CD4-positive, alpha-beta memory T cell (primary cell): ENCODE data around the gene HSCB. TPM values are rescaled to one million over a fixed set of nuclear protein-coding genes. Genes with fewer than 3 reads are reported as not detected.

ENCODE experiments used
- CTCF ChIA-PET: fragments of 350-600 bp; sonication (Branson Sonifier 250); formaldehyde crosslinking; loops from one replicate; lab custom pipeline; 2021; ENCODE audit warnings: inconsistent platforms; ENCODE audit not compliant: partially characterized antibody; lab: Charles Lee
- POLR2A ChIA-PET: fragments of 350-600 bp; sonication (Branson Sonifier 250); formaldehyde crosslinking; loops from one replicate; lab custom pipeline; 2021; ENCODE audit not compliant: partially characterized antibody; lab: Charles Lee
- DNase-seq, 5 donors: peaks; one replicate each; pipeline versions ENCODE4 v3.0.0 to v3.0.0-alpha.2; 2020 to 2022; ENCODE audit warnings: mixed read lengths in 1 of 5
- H3K27ac ChIP-seq: one replicate; pipeline ENCODE4 v1.7.0; 2013; ENCODE audit warnings: low read depth, low read length
- H3K27me3 ChIP-seq: 2 replicates; pipeline ENCODE4 v1.7.0; 2013; ENCODE audit warnings: mild to moderate bottlenecking, low read length, moderate library complexity; ENCODE audit not compliant: insufficient read depth
- H3K36me3 ChIP-seq: 2 replicates; pipeline ENCODE4 v1.7.0; 2013; ENCODE audit warnings: mild to moderate bottlenecking, low read length, moderate library complexity; ENCODE audit not compliant: insufficient read depth
- H3K4me1 ChIP-seq: 2 replicates; pipeline ENCODE4 v1.7.0; 2013; ENCODE audit warnings: mild to moderate bottlenecking, low read length, moderate library complexity; ENCODE audit not compliant: insufficient read depth
- H3K4me3 ChIP-seq, 2 donors: one replicate each; pipeline ENCODE4 v1.7.0; 2013; ENCODE audit warnings: low read length in 2 of 2, mild to moderate bottlenecking in 1 of 2
- H3K9me3 ChIP-seq, 2 donors: one replicate each; pipeline ENCODE4 v1.7.0; 2013; ENCODE audit warnings: low read length in 2 of 2, control low read depth in 1 of 2; ENCODE audit not compliant: control insufficient read depth in 1 of 2
- H3K27ac Mint-ChIP-seq, 7 donors: one replicate each; pipeline ENCODE4 v1.8.0; 2020 to 2021; ENCODE audit warnings: mixed read lengths in 7 of 7, mild to moderate bottlenecking in 6 of 7, inconsistent platforms in 3 of 7, moderate library complexity in 3 of 7
- H3K27me3 Mint-ChIP-seq, 2 donors: one replicate each; pipeline ENCODE4 v1.8.0; 2020 to 2021; ENCODE audit warnings: mixed read lengths in 2 of 2
- H3K36me3 Mint-ChIP-seq, 2 donors: one replicate each; pipeline ENCODE4 v1.8.0; 2020 to 2021; ENCODE audit warnings: mixed read lengths in 2 of 2, inconsistent platforms in 1 of 2, mild to moderate bottlenecking in 1 of 2
- H3K4me1 Mint-ChIP-seq, 4 donors: one replicate each; pipeline ENCODE4 v1.8.0; 2020 to 2021; ENCODE audit warnings: mixed read lengths in 4 of 4, mild to moderate bottlenecking in 1 of 4
- H3K4me3 Mint-ChIP-seq, 8 donors: one replicate each; pipeline ENCODE4 v1.8.0; 2020 to 2021; ENCODE audit warnings: mixed read lengths in 8 of 8, mild to moderate bottlenecking in 7 of 8, moderate library complexity in 6 of 8, inconsistent platforms in 3 of 8
- H3K9me3 Mint-ChIP-seq, 8 donors: one replicate each; pipeline ENCODE4 v1.8.0; 2020 to 2021; ENCODE audit warnings: mixed read lengths in 8 of 8, mild to moderate bottlenecking in 5 of 8, inconsistent platforms in 3 of 8, moderate library complexity in 1 of 8
- intact Hi-C: fragments of 100-400 bp; cut with micrococcal nuclease; formaldehyde crosslinking; loops from one replicate; pipeline ENCODE4 v1.15.1; 2023
- polyA plus RNA-seq, 2 donors: library from polyadenylated mRNA; unstranded; fragments of 300-500 nt; fragmentation: Illumina TruSeq; gene quantifications; one replicate each; pipeline ENCODE4 v1.2.3, GENCODE V29; 2021
- total RNA-seq, 2 experiments: library from RNA; stranded (reverse); gene quantifications; one replicate each; pipeline ENCODE4 v1.2.3, GENCODE V29; 2021

HSCB gene
- total and polyA plus RNA-seq, 4 experiments from 2014 or later, result 7.6 to 11.1 (median 9.8) TPM

GRCh38 chr22:28710576-28711191, 31.2 kb upstream of the HSCB start:
- no peaks in the 10 kb centered on the region for H3K36me3 ChIP-seq
- H3K4me1 Mint-ChIP-seq, result no peaks in the 10 kb centered on the region
- H3K36me3 Mint-ChIP-seq, result peaks cover 12 to 28% of the 10 kb centered on the region in 2 donors
- CTCF ChIA-PET, result interaction anchor here (0.6 kb wide), 1 partner anchor 26 kb away, joined by 3 read pairs; no protein-coding TSS in a partner anchor
- no peak overlapping the region for H3K27ac Mint-ChIP-seq
- H3K9me3 ChIP-seq, result no peaks in the 10 kb centered on the region
- DNase-seq, result no peak
- H3K4me3 ChIP-seq, result no peak overlapping the region
- no peak overlapping the region for H3K4me3 Mint-ChIP-seq
- H3K9me3 Mint-ChIP-seq, result no peaks in the 10 kb centered on the region
- H3K27ac ChIP-seq, result no peak overlapping the region
- POLR2A ChIA-PET, result no interaction called here
- H3K27me3 ChIP-seq, result no peaks in the 10 kb centered on the region
- intact Hi-C loops, result no loop called here
- no peaks in the 10 kb centered on the region for H3K27me3 Mint-ChIP-seq
- no peaks in the 10 kb centered on the region for H3K4me1 ChIP-seq

GRCh38 chr22:28711341-28711740, 30.5 kb upstream of the HSCB start:
- no peaks in the 10 kb centered on the region for H3K9me3 ChIP-seq
- no peaks in the 10 kb centered on the region for H3K27me3 Mint-ChIP-seq
- peaks cover 12 to 28% of the 10 kb centered on the region in 2 donors for H3K36me3 Mint-ChIP-seq
- H3K4me1 ChIP-seq, result no peaks in the 10 kb centered on the region
- H3K27me3 ChIP-seq, result no peaks in the 10 kb centered on the region
- intact Hi-C loops, result no loop called here
- H3K4me1 Mint-ChIP-seq, result no peaks in the 10 kb centered on the region
- ChIA-PET POLR2A (no interaction called here), CTCF (no interaction called here)
- no peak overlapping the region for H3K4me3 ChIP-seq
- H3K9me3 Mint-ChIP-seq, result no peaks in the 10 kb centered on the region
- H3K27ac ChIP-seq, result no peak overlapping the region
- H3K4me3 Mint-ChIP-seq, result no peak overlapping the region
- DNase-seq, result no peak
- no peaks in the 10 kb centered on the region for H3K36me3 ChIP-seq
- H3K27ac Mint-ChIP-seq, result no peak overlapping the region

- intact Hi-C loops, result no loop called here
- Histone ChIP-seq H3K27me3 (no peaks in the 10 kb centered on the region), H3K27ac (no peak overlapping the region), H3K4me3 (no peak overlapping the region), H3K36me3 (no peaks in the 10 kb centered on the region), H3K4me1 (no peaks in the 10 kb centered on the region), H3K9me3 (no peaks in the 10 kb centered on the region)
- CTCF ChIA-PET, result no interaction called here
- H3K4me1 Mint-ChIP-seq, result no peaks in the 10 kb centered on the region
- peaks cover 12 to 23% of the 10 kb centered on the region in 2 donors for H3K36me3 Mint-ChIP-seq
- no peaks in the 10 kb centered on the region for H3K9me3 Mint-ChIP-seq
- H3K27me3 Mint-ChIP-seq, result no peaks in the 10 kb centered on the region
- peak overlapping the region in 1 of 7 donors; percentile 1 for H3K27ac Mint-ChIP-seq
- POLR2A ChIA-PET, result no interaction called here
- H3K4me3 Mint-ChIP-seq, result no peak overlapping the region
- DNase-seq, result no peak
Measured at GRCh38 chr22:28711820-28712777, 29.7 kb upstream of the HSCB start.

- H3K27me3 ChIP-seq, result no peaks in the 10 kb centered on the region
- H3K9me3 ChIP-seq, result no peaks in the 10 kb centered on the region
- intact Hi-C loops, result no loop called here
- H3K27ac ChIP-seq, result no peak overlapping the region
- Mint-ChIP-seq H3K4me1 (no peaks in the 10 kb centered on the region), H3K9me3 (peaks cover 0 to 3% (median 0%) of the 10 kb centered on the region in 8 donors), H3K27me3 (no peaks in the 10 kb centered on the region), H3K4me3 (no peak overlapping the region), H3K36me3 (peaks cover 8 to 16% of the 10 kb centered on the region in 2 donors), H3K27ac (no peak overlapping the region)
- no peaks in the 10 kb centered on the region for H3K36me3 ChIP-seq
- ChIA-PET POLR2A (no interaction called here), CTCF (no interaction called here)
- H3K4me1 ChIP-seq, result no peaks in the 10 kb centered on the region
- no peak overlapping the region for H3K4me3 ChIP-seq
- DNase-seq, result no peak
Measured at GRCh38 chr22:28714043-28714628, 27.7 kb upstream of the HSCB start.

GRCh38 chr22:28715611-28716010, 26.2 kb upstream of the HSCB start:
- H3K27ac Mint-ChIP-seq, result peak overlapping the region in 1 of 7 donors; percentile 21
- Histone ChIP-seq H3K4me3 (no peak overlapping the region), H3K27ac (no peak overlapping the region), H3K9me3 (no peaks in the 10 kb centered on the region), H3K36me3 (no peaks in the 10 kb centered on the region), H3K4me1 (no peaks in the 10 kb centered on the region), H3K27me3 (no peaks in the 10 kb centered on the region)
- peaks cover 0 to 3% (median 0%) of the 10 kb centered on the region in 8 donors for H3K9me3 Mint-ChIP-seq
- intact Hi-C loops, result no loop called here
- no peak overlapping the region for H3K4me3 Mint-ChIP-seq
- H3K27me3 Mint-ChIP-seq, result no peaks in the 10 kb centered on the region
- DNase-seq, result no peak
- POLR2A ChIA-PET, result no interaction called here
- no peaks in the 10 kb centered on the region for H3K4me1 Mint-ChIP-seq
- CTCF ChIA-PET, result no interaction called here
- H3K36me3 Mint-ChIP-seq, result peaks cover 10 to 15% of the 10 kb centered on the region in 2 donors

- intact Hi-C loops, result no loop called here
- H3K36me3 Mint-ChIP-seq, result peaks cover 11 to 13% of the 10 kb centered on the region in 2 donors
Measured at GRCh38 chr22:28716686-28717085, 25.2 kb upstream of the HSCB start.

DNA sequence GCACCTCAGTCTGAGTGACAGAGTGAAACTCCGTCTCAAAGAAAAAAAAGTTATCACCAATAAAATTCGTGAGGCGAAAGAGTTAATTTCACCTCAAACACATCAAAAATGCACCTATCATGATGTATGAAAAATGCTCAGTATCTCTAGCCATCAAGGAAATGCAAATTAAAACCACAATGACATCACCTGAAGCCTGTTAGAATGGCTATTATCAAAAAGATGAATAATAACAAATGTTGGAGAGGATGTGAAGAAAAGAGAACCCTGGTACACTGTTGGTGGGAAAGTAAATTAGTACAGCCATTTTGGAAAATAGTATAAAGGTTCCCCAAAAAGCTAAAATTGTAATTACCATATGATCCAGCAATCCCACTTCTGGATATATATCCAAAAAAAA, 23.8 kb upstream of the HSCB start:
- Histone ChIP-seq H3K36me3 (no peaks in the 10 kb centered on the region), H3K4me1 (no peaks in the 10 kb centered on the region), H3K4me3 (no peak overlapping the region), H3K27me3 (no peaks in the 10 kb centered on the region), H3K27ac (no peak overlapping the region), H3K9me3 (no peaks in the 10 kb centered on the region)
- Mint-ChIP-seq H3K27ac (no peak overlapping the region), H3K27me3 (no peaks in the 10 kb centered on the region), H3K9me3 (peaks cover 0 to 3% (median 0%) of the 10 kb centered on the region in 8 donors), H3K36me3 (peaks cover 11 to 15% of the 10 kb centered on the region in 2 donors), H3K4me3 (no peak overlapping the region), H3K4me1 (no peaks in the 10 kb centered on the region)
- ChIA-PET POLR2A (no interaction called here), CTCF (interaction anchor here (1.3 kb wide), 1 partner anchor 9 kb away, joined by 3 read pairs; no protein-coding TSS in a partner anchor)
- no peak for DNase-seq
- intact Hi-C loops, result no loop called here

More at GRCh38 chr22:28716686-28717085, 25.2 kb upstream of the HSCB start:
- H3K36me3 ChIP-seq, result no peaks in the 10 kb centered on the region
- no peaks in the 10 kb centered on the region for H3K4me1 Mint-ChIP-seq
- no peak overlapping the region for H3K4me3 Mint-ChIP-seq
- no peak for DNase-seq
- H3K27me3 ChIP-seq, result no peaks in the 10 kb centered on the region
- H3K9me3 Mint-ChIP-seq, result peaks cover 0 to 3% (median 0%) of the 10 kb centered on the region in 8 donors
- H3K4me1 ChIP-seq, result no peaks in the 10 kb centered on the region
- no peaks in the 10 kb centered on the region for H3K9me3 ChIP-seq
- no peaks in the 10 kb centered on the region for H3K27me3 Mint-ChIP-seq
- H3K27ac ChIP-seq, result no peak overlapping the region
- POLR2A ChIA-PET, result no interaction called here
- CTCF ChIA-PET, result no interaction called here
- no peak overlapping the region for H3K4me3 ChIP-seq
- no peak overlapping the region for H3K27ac Mint-ChIP-seq
